Measurements from ENCODE around the gene PCYT1A.

DNA sequence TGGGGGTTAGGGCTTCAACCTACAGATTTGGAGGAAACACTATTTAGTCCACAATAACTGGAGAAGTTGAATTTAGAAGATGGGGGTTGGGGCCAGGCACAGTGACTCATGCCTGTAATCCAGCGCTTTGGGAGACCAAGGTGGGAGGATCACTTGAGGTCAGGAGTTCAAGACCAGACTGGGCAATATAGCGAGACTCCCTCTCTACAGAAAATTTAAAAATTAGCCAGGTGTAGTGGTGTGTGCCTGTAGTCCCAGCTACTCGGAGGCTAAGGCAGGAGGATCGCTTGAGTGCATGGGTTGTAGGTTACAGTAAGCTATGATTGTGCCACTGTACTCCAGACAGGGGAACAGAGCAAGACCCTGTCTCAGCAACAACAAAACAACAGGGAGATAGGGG lies 35.5 kb upstream of the PCYT1A start:
- no peak for TF ChIP-seq CTCF (IDR thresholded peaks at IDR 0.05)
- no peak for TF ChIP-seq TCF7L2 (IDR thresholded peaks at IDR 0.05; ENCODE audit: low read depth, low read length)
- TF ChIP-seq, protein P1, sequence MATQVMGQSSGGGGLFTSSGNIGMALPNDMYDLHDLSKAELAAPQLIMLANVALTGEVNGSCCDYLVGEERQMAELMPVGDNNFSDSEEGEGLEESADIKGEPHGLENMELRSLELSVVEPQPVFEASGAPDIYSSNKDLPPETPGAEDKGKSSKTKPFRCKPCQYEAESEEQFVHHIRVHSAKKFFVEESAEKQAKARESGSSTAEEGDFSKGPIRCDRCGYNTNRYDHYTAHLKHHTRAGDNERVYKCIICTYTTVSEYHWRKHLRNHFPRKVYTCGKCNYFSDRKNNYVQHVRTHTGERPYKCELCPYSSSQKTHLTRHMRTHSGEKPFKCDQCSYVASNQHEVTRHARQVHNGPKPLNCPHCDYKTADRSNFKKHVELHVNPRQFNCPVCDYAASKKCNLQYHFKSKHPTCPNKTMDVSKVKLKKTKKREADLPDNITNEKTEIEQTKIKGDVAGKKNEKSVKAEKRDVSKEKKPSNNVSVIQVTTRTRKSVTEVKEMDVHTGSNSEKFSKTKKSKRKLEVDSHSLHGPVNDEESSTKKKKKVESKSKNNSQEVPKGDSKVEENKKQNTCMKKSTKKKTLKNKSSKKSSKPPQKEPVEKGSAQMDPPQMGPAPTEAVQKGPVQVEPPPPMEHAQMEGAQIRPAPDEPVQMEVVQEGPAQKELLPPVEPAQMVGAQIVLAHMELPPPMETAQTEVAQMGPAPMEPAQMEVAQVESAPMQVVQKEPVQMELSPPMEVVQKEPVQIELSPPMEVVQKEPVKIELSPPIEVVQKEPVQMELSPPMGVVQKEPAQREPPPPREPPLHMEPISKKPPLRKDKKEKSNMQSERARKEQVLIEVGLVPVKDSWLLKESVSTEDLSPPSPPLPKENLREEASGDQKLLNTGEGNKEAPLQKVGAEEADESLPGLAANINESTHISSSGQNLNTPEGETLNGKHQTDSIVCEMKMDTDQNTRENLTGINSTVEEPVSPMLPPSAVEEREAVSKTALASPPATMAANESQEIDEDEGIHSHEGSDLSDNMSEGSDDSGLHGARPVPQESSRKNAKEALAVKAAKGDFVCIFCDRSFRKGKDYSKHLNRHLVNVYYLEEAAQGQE (IDR thresholded peaks at IDR 0.05; ENCODE audit: insufficient read depth in 1 of 2, low read depth in 2 of 2, low read length in 1 of 2) = no peak
